ENCODE data around the gene LY9. TPM values are rescaled to one million over a fixed set of nuclear protein-coding genes. Genes with fewer than 3 reads are reported as not detected.

Gene LY9
- total and polyA plus RNA-seq, 9 donors, result 0.15 to 2.9 (median 0.45) TPM; not detected in 2

GRCh38 chr1:160853754-160854153 lies 57.8 kb downstream of the LY9 start:
- no peak overlapping the region for H3K4me3 ChIP-seq
- H3K9me3 ChIP-seq, result no peaks in the 10 kb centered on the region
- DNase-seq, result no peak
- no peaks in the 10 kb centered on the region for H3K27me3 ChIP-seq
- no peak overlapping the region for H3K27ac ChIP-seq
- H3K36me3 ChIP-seq, result no peaks in the 10 kb centered on the region
- intact Hi-C loops (cut with DNase I), result no loop called here
- TF ChIP-seq EP300 (IDR thresholded peaks at IDR 0.05) (no peak), POLR2A (IDR thresholded peaks at IDR 0.05) (no peak), CTCF (IDR thresholded peaks at IDR 0.05) (no peak)
- WGBS, 3 donors, result 70 to 85% (median 81%) methylated on average over 2 of the region's 2 CpGs
- H3K4me1 ChIP-seq (ENCODE audit: insufficient read depth), result no peaks in the 10 kb centered on the region

DNA sequence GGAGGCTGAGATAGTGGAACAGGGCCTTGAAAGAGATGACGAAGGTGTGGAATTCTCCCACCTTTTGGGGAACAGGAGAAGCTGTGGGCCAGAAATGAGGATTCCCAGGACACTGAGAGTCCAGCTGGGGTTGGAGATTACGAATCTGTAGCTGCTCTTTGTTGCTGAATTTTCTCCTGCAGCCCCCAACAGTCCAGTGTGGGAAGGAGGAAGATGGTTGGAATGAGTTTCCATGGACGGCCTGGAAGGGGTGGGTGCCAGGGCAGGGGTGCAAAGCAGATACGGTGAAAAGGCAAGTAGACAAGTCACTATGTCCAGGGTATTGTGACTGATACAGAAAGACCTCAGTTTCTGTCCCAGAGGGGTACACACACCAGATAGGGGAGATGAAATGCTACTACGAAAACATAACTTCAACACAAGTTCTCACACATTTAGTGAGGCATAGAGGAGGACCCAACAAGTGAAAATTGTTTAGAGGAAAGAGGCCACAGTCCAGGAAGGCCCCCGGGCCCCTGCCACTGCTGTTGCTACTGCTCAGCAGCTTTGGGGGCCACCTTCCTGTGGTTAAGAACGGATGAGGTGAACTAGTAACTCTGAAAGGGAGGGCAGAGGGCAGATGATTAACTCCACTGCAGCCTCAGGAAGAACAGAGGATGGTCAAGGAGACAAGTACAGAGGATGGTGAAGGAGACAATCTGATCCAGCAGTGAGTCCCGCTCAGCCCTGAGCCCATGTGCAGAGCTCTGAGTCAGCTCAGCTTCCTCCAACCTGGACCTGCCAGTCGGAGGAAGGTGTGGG lies 59.4 kb downstream of the LY9 start:
- WGBS, 3 donors, result 79 to 83% (median 82%) methylated on average over 9 of the region's 9 CpGs
- Histone ChIP-seq H3K36me3 (no peaks in the 10 kb centered on the region), H3K27ac (no peak overlapping the region), H3K27me3 (no peaks in the 10 kb centered on the region), H3K9me3 (no peaks in the 10 kb centered on the region), H3K4me3 (no peak overlapping the region), H3K4me1 (ENCODE audit: insufficient read depth) (no peaks in the 10 kb centered on the region)
- TF ChIP-seq CTCF (IDR thresholded peaks at IDR 0.05) (no peak), POLR2A (IDR thresholded peaks at IDR 0.05) (no peak), EP300 (IDR thresholded peaks at IDR 0.05) (no peak)
- intact Hi-C loops (cut with DNase I), result no loop called here
- DNase-seq, result no peak

DNA sequence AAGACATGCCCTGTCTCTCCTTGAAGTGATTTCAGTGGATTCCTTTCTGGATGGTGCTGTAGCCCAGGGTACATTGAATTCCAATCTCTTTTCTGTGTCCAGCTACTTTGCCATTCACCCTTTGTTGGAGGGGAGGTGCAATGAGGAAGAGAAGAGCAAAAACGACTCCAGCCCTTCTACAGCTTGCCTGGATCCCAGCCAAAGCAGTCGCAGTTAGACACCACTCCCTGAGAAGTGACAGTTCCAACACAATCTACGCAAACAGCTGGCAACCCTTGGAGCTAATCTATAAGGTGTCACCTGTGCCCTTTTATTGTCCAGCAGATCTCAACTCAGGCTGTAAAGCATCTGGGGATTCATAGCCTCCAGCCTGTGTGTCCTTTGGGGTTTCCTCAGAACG lies 62.1 kb downstream of the LY9 start:
- DNase-seq, result no peak
- H3K4me3 ChIP-seq, result no peak overlapping the region
- 41 to 57% (median 46%) methylated on average over 4 of the region's 4 CpGs for WGBS, 3 donors

GRCh38 chr1:160858507-160858906 lies 62.5 kb downstream of the LY9 start:
- Histone ChIP-seq H3K27me3 (no peaks in the 10 kb centered on the region), H3K27ac (no peak overlapping the region), H3K4me1 (ENCODE audit: insufficient read depth) (no peaks in the 10 kb centered on the region), H3K9me3 (no peaks in the 10 kb centered on the region), H3K36me3 (no peaks in the 10 kb centered on the region), H3K4me3 (no peak overlapping the region)
- 82 to 95% (median 84%) methylated on average over 3 of the region's 3 CpGs for WGBS, 3 donors
- intact Hi-C loops (cut with DNase I), result no loop called here
- TF ChIP-seq CTCF (IDR thresholded peaks at IDR 0.05) (no peak), POLR2A (IDR thresholded peaks at IDR 0.05) (no peak), EP300 (IDR thresholded peaks at IDR 0.05) (no peak)
- no peak for DNase-seq

More for the DNA sequence above, 62.1 kb downstream of the LY9 start:
- intact Hi-C loops (cut with DNase I), result no loop called here
- no peaks in the 10 kb centered on the region for H3K4me1 ChIP-seq (ENCODE audit: insufficient read depth)
- TF ChIP-seq CTCF (IDR thresholded peaks at IDR 0.05), result no peak
- no peak for TF ChIP-seq EP300 (IDR thresholded peaks at IDR 0.05)
- no peak for TF ChIP-seq POLR2A (IDR thresholded peaks at IDR 0.05)
- no peaks in the 10 kb centered on the region for H3K9me3 ChIP-seq
- no peaks in the 10 kb centered on the region for H3K27me3 ChIP-seq
- H3K27ac ChIP-seq, result no peak overlapping the region
- no peaks in the 10 kb centered on the region for H3K36me3 ChIP-seq

Measured in ovary (tissue), 9 donors.